Heart right ventricle (tissue), 16 donors: ENCODE results near the gene SIL1. TPM values are rescaled to one million over a fixed set of nuclear protein-coding genes. Genes with fewer than 3 reads are reported as not detected.

Experiments
- ATAC-seq, 8 donors: fragments of 200-7000 bp; cut with Tn5 transposase; one replicate each; pipeline ENCODE4 v1.9.1; 2020; ENCODE audit warnings: mild to moderate bottlenecking in 8 of 8, moderate library complexity in 8 of 8, moderate number of reproducible peaks in 1 of 8
- DNase-seq, 2 donors: peaks; one replicate each; pipeline ENCODE4 v3.0.0-alpha.2; 2020
- H3K27ac ChIP-seq, 10 donors: fragments of 200-600 bp; sonication (generic) in 2 of 10; one replicate each; pipeline versions ENCODE4 v1.5.0 to v1.8.0; 2020 to 2022; ENCODE audit warnings: mild to moderate bottlenecking in 3 of 10
- H3K27me3 ChIP-seq, 7 donors: fragments of 200-600 bp; one replicate each; pipeline ENCODE4 v1.8.0; 2021 to 2022; ENCODE audit warnings: mild to moderate bottlenecking in 2 of 7
- H3K36me3 ChIP-seq, 9 donors: fragments of 200-600 bp; sonication (generic) in 1 of 9; one replicate each; pipeline versions ENCODE4 v1.5.0 to v1.8.0; 2020 to 2022; ENCODE audit warnings: mild to moderate bottlenecking in 2 of 9
- H3K4me1 ChIP-seq, 9 donors: fragments of 200-600 bp; sonication (generic) in 1 of 9; one replicate each; pipeline versions ENCODE4 v1.5.0 to v1.8.0; 2020 to 2022; ENCODE audit warnings: mild to moderate bottlenecking in 4 of 9
- H3K4me3 ChIP-seq, 10 donors: fragments of 200-600 bp; sonication (generic) in 2 of 10; one replicate each; pipeline versions ENCODE4 v1.5.0 to v1.8.0; 2020 to 2022; ENCODE audit warnings: mild to moderate bottlenecking in 7 of 10, moderate library complexity in 2 of 10
- H3K9me3 ChIP-seq, 11 donors: fragments of 200-600 bp in 10 of 11; sonication (generic) in 2 of 11; one replicate each; pipeline versions ENCODE4 v1.5.0 to v1.8.0; 2013 to 2022; ENCODE audit warnings: mild to moderate bottlenecking in 2 of 11, control low read depth in 1 of 11, moderate library complexity in 1 of 11
- WGBS, 2 donors: extraction: QIAGEN DNeasy Blood & Tissue Kit; methylation state at CpG; one replicate each; pipeline ENCODE4 v1.1.7; 2013; ENCODE audit warnings: inconsistent platforms in 1 of 2; 5-methylcytosine and 5-hydroxymethylcytosine counted together
- intact Hi-C, 10 donors: fragments of 100-400 bp; cut with DNase I; formaldehyde crosslinking; loops; one replicate each; pipeline versions ENCODE4 v1.11.1 to v1.14.2; 2022
- polyA plus RNA-seq, 2 donors: library from polyadenylated mRNA; stranded (reverse); fragments of 200-250 nt; gene quantifications; one replicate each; pipeline ENCODE4 v1.2.3, GENCODE V29; 2013
- total RNA-seq, 10 donors: library from RNA; stranded (reverse); fragmentation: NEBNext Ultra II Directional in 3 of 10; extraction: Animal tissue kit (Norgen Biotek cat#: 25700) in 3 of 10; gene quantifications; one replicate each; pipeline versions ENCODE4 v1.2.1 to v1.2.4, GENCODE V29; 2021 to 2023
- TF ChIP-seq, protein P1 (sequence below), 9 donors: fragments of 200-600 bp; sonication (generic) in 2 of 9; IDR thresholded peaks; one replicate each; pipeline versions ENCODE4 v1.5.0 to v1.8.0; 2021 to 2022; ENCODE audit warnings: antibody characterized with exemption in 9 of 9, mild to moderate bottlenecking in 5 of 9, moderate library complexity in 1 of 9
- donor health status: Arrhythmogenic right ventricular cardiomyopathy.
- donor health status: ischemic (EF 13 %, LVEDD 7.1; RV severe dilation, severe dysfunction).
- donor health status: healthy with polysubstance abuse.
- donor health status: DM: no; HTN: yes; CAD: no.
- donor health status: DM: no; HTN: no; CAD: no.
- donor health status: ischemic (EF 25% LVEDD 6.9; RV normal size, moderate dysfunction).
- donor health status: ischemic (EF 25% LVEDD 5.7; RV mildly dilated, moderate dysfunction).
- donor health status: healthy.
- donor health status: DM: yes; HTN: yes; CAD: no.
- donor health status: Ischemic cardiomyopathy.
- donor health status: ischemic (EF 35%, LVEDD 5.7; RV mildly dilated, moderate dysfunction).
- donor health status: nonischemic (EF 11% LVEDD 7.7; RV severe dilation, severe dysfunction).
- donor health status: DM: yes; HTN: yes; CAD: no.
- donor health status: PGD.
- donor health status: ischemic (EF 29% LVEDD 5.4; RV normal size, mild dysfunction).
- donor health status: nonischemic (EF 23%, LVEDD 6.1; RV moderate dilation, normal function).

The SIL1 gene
- total and polyA plus RNA-seq, 12 donors = 26.7 to 94.7 (median 44.3) TPM

DNA sequence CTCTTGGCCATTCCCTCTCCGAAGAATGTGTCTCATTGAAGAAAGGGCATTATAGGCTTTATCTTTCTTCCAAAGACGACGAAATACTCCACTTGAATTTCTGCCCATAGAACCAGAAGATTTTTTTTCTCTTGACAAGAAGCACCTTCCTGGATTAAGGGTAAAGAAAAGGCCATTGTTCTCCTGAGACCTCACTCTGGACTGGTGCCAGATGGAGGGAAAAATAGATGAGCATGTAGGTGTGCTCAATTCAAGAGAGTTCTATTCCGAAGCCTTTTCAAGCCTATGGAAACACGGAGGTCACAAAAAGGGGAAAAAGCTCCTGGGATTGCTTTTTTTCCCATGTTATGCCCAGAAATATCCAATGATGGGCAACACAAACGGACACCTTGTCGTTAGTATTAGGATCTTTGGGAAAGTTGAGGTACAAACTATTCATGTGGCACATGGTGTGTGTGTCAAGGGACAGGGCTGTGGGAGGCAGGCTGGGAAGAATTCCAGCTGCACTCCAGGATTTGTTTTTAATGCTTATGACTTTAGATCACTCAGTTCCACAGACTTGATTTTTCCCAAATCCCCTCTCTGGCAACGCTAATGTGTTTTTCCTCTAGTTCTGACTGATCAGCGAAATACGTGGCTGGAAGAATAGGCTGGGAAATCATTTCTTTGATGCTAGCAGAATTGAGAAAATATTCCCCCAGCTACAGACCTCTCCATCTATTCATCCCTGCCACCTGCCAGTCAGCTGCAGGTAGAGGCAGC, 89.9 kb downstream of the SIL1 start:
- H3K36me3 ChIP-seq = no peaks in the 10 kb centered on the region
- no peaks in the 10 kb centered on the region for H3K27me3 ChIP-seq
- peaks cover 3 to 57% (median 21%) of the 10 kb centered on the region in 9 donors for H3K4me1 ChIP-seq
- DNase-seq = no peak
- TF ChIP-seq, protein P1, sequence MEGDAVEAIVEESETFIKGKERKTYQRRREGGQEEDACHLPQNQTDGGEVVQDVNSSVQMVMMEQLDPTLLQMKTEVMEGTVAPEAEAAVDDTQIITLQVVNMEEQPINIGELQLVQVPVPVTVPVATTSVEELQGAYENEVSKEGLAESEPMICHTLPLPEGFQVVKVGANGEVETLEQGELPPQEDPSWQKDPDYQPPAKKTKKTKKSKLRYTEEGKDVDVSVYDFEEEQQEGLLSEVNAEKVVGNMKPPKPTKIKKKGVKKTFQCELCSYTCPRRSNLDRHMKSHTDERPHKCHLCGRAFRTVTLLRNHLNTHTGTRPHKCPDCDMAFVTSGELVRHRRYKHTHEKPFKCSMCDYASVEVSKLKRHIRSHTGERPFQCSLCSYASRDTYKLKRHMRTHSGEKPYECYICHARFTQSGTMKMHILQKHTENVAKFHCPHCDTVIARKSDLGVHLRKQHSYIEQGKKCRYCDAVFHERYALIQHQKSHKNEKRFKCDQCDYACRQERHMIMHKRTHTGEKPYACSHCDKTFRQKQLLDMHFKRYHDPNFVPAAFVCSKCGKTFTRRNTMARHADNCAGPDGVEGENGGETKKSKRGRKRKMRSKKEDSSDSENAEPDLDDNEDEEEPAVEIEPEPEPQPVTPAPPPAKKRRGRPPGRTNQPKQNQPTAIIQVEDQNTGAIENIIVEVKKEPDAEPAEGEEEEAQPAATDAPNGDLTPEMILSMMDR (IDR thresholded peaks at IDR 0.05) = no peak
- peak in 3 of 8 donors; percentile 38 to 64 (median 55) for ATAC-seq
- H3K4me3 ChIP-seq = no peak overlapping the region
- 51 to 55% methylated on average over 10 of the region's 10 CpGs for WGBS, 2 donors
- no peaks in the 10 kb centered on the region for H3K9me3 ChIP-seq
- intact Hi-C loops = no loop called here
- peak overlapping the region in 4 of 10 donors; percentile 17 to 48 (median 34) for H3K27ac ChIP-seq

DNA sequence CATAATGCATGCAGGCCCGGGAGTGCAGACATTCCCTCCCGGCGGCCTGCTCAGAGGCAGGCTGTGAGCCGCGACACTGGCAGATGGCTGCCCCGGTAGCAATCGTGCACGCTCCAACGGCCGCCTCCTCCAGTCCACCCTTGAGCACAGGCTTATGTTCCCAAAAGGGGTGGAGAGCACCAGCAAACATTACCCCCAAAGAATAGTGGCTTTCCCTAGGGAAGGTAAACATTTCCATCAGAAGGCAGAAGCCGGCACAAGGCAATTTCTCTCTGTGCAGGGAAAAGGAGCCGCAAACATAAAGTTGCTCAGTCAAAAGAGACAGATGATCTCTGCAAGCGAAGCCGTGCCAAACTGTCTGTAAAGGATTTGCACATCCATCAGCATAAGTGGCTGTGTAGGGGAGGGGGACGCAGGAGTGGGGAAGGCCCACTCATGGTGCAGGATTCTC, 92.5 kb downstream of the SIL1 start:
- WGBS, 2 donors = 65 to 69% methylated on average over 15 of the region's 15 CpGs
- Histone ChIP-seq H3K4me3 (no peak overlapping the region), H3K9me3 (no peaks in the 10 kb centered on the region), H3K27ac (peak overlapping the region in 3 of 10 donors; percentile 13 to 23 (median 21)), H3K27me3 (no peaks in the 10 kb centered on the region), H3K4me1 (peaks cover 3 to 59% (median 21%) of the 10 kb centered on the region in 9 donors), H3K36me3 (no peaks in the 10 kb centered on the region)
- no peak for DNase-seq
- ATAC-seq = peak in 4 of 8 donors; percentile 19 to 47 (median 26)
- intact Hi-C loops = no loop called here
- TF ChIP-seq, protein P1 (IDR thresholded peaks at IDR 0.05) = no peak

DNA sequence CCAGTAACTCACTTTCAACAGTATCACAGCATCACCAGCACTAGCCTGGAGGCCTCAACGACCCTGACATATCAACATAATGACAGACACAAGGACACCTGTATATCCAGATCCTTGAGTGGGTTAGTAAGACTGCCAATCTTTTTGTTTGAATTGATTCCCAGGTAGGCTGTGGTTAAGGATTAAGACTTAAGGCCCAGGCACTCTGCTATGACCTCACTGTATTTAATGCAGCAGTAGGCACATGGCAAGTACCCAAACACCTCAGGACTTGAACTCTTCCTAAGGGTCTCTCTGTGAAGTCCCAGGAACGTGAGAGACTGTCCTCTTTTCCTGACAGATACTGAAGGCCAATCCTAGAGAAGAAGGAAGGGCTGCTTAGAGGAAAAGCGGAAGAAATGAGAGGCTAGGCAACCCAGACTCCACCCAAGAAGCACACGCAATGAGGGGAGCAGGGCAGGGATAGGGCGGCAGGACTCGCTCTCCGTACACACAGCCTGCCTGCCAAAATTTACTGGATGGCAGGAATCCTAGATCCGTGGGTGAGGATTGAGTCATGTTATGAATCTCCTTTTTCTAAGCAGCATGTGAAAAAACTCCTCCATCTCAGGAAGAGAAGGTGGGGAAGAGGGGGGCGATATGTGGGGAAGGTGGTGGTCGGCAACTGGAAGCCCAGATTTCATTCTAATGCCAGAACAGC, 93.4 kb downstream of the SIL1 start:
- H3K36me3 ChIP-seq = no peaks in the 10 kb centered on the region
- WGBS, 2 donors = 76% methylated on average over 10 of the region's 10 CpGs
- peaks cover 3 to 59% (median 21%) of the 10 kb centered on the region in 9 donors for H3K4me1 ChIP-seq
- intact Hi-C loops = no loop called here
- ATAC-seq = peak; percentile 80 to 97 (median 91)
- DNase-seq = peak; percentile 31 to 59
- peak overlapping the region in 7 of 10 donors; percentile 21 to 54 (median 36) for H3K27ac ChIP-seq
- no peaks in the 10 kb centered on the region for H3K9me3 ChIP-seq
- no peak overlapping the region for H3K4me3 ChIP-seq
- TF ChIP-seq, protein P1 (IDR thresholded peaks at IDR 0.05) = no peak
- no peaks in the 10 kb centered on the region for H3K27me3 ChIP-seq

DNA sequence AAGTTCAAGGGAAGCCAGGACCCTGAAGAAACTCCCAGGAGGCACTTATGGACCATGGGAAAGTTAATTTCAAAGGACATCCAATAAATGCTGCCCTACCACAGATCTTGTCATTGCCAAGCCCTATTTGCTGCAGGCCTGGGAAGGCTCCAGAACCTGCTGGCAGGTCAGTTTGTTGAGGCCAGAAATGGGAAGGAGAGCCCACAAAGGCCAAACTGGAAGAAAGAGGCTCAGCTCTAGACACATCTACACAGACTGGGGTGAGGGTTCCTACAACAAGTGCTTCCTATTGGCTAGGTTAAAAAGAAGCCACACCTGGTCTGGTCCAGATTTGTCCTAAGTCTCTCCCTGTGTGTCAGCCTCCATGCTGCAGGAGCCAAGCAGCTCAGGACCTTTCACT, 94.4 kb downstream of the SIL1 start:
- no peaks in the 10 kb centered on the region for H3K9me3 ChIP-seq
- peak overlapping the region in 1 of 10 donors; percentile 23 for H3K27ac ChIP-seq
- intact Hi-C loops = no loop called here
- DNase-seq (no peak), ATAC-seq (no peak)
- H3K4me1 ChIP-seq = peaks cover 0 to 52% (median 17%) of the 10 kb centered on the region in 9 donors
- TF ChIP-seq, protein P1 (IDR thresholded peaks at IDR 0.05) = no peak
- H3K27me3 ChIP-seq = no peaks in the 10 kb centered on the region
- no peaks in the 10 kb centered on the region for H3K36me3 ChIP-seq
- no peak overlapping the region for H3K4me3 ChIP-seq
